BJ (cell line): Measurements from ENCODE around the gene ERN2. TPM values are rescaled to one million over a fixed set of nuclear protein-coding genes. Genes with fewer than 3 reads are reported as not detected.
"Not testable (repeated sequence)": the region's sequence is repeated elsewhere in the genome, so short reads cannot be mapped to it uniquely, and the experiment has no call there.

ENCODE experiments used
- CTCF ChIA-PET: fragments of 350-600 bp; formaldehyde crosslinking; extraction: SDS; loops from one replicate; lab custom pipeline; 2021; ENCODE audit warnings: antibody characterized with exemption, inconsistent platforms; lab: Yijun Ruan, JAX
- POLR2A ChIA-PET: fragments of 300-600 bp; sonication (Branson Sonifier 250); formaldehyde crosslinking; extraction: SDS; loops from one replicate; lab custom pipeline; 2021; ENCODE audit warnings: antibody characterized with exemption; lab: Charles Lee
- DNase-seq: peaks from one replicate; pipeline ENCODE4 v3.0.0-alpha.2; 2011; ENCODE audit warnings: low read depth
- H3K27me3 ChIP-seq: 2 replicates; pipeline ENCODE4 v1.6.0; 2011; ENCODE audit warnings: low read length; ENCODE audit not compliant: control insufficient read depth, insufficient read depth
- H3K36me3 ChIP-seq: 2 replicates; pipeline ENCODE4 v1.5.1; 2011; ENCODE audit warnings: low read length; ENCODE audit not compliant: control insufficient read depth, insufficient read depth
- H3K4me3 ChIP-seq: 2 replicates; pipeline ENCODE4 v1.5.1; 2011; ENCODE audit warnings: low read depth, mild to moderate bottlenecking, control low read depth, low read length
- CTCF ChIP-seq: IDR thresholded peaks from 2 replicates; pipeline ENCODE4 v1.5.1; 2011; ENCODE audit warnings: low read depth, mild to moderate bottlenecking, control low read depth, inconsistent platforms, low read length, moderate library complexity; ENCODE audit not compliant: insufficient read depth
- polyA plus RNA-seq: library from polyadenylated mRNA; depleted of rRNA; stranded (reverse); fragments of >200 nt; gene quantifications from 2 replicates; pipeline ENCODE4 v1.2.3, GENCODE V29; 2011

Gene ERN2
- polyA plus RNA-seq, 1 experiment, result 0.23 TPM

DNA sequence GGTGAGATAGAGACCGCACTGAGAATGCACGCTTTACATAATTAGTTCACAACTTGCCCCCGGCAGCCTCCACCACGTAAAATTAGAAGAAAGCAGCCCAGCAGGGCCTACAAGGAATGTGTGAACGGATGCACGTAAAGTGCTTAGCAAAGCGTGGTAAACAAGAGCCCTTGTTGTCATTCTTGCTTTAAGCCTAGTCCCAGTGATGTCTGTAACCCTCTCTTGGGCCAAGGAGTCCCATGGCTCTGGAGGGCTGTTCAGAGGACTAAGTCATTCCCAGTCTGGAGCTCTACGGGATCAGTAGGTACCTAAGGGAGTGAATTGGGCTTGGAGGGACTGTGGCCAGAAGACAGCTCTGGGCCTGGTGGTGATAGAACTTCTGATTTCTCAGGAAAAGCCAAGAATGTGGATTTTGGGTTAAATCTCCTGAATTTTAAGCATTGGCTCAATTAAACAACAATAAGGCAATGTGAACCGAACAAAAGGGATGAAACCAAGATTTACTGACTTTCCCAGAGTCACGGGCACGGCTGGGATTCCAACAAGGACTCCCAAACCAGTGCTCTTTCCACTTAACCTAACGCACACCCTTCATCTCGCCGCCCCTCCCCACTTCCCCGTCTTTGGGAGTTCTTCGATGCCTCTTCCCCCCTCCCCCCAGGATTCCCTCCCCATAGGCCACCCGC lies 41.0 kb upstream of the ERN2 start:
- peaks cover 10% of the 10 kb centered on the region for H3K27me3 ChIP-seq
- no peak overlapping the region for H3K4me3 ChIP-seq
- DNase-seq, result no peak
- H3K36me3 ChIP-seq, result no peaks in the 10 kb centered on the region
- no peak for TF ChIP-seq CTCF
- CTCF ChIA-PET, result interaction anchor here (1.2 kb wide), 1 partner anchor 751 kb away, joined by 4 read pairs; no protein-coding TSS in a partner anchor
- POLR2A ChIA-PET, result no interaction called here

DNA sequence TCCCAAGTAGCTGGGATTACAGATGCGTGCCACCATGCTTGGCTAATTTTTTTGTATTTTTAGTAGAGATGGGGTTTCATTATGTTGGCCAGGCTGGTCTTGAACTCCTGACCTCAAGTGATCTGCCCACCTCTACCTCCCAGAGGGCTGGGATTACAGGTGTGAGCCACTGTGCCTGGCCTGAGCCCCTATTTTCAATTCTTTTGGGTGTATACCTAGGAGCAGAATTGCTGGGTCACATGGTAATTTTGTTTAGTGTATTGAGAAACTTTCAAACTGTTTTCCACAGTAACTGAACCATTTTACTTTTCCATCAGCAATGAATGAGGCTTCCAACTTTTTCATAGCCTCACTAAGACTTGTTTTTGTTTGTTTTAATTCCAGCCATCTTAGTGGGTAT lies 38.0 kb upstream of the ERN2 start:
- H3K27me3 ChIP-seq, H3K36me3 ChIP-seq, POLR2A ChIA-PET, DNase-seq, CTCF ChIA-PET, H3K4me3 ChIP-seq: not testable (repeated sequence)

DNA sequence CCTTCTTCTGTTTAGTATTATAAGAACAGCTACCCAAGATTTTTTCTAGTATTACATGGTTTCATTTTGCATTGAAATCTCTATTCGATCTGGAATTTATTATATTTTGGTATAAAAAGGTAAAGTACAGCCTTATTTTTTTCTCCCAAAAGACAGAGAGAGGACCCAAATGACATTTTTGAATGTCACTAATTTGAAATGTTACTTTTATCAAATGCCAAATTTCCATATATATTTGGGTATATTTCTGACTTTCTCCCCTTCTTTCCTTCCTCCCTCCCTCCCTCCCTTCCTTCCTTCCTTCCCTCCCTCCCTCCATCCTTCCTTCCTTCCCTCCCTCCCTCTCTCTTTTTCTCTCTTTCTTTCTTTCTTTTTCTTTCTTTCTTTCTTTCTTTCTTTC lies 35.6 kb upstream of the ERN2 start:
- Histone ChIP-seq H3K36me3 (no peaks in the 10 kb centered on the region), H3K27me3 (no peaks in the 10 kb centered on the region), H3K4me3 (no peak overlapping the region)
- POLR2A ChIA-PET, result no interaction called here
- DNase-seq, result no peak
- CTCF ChIA-PET, result no interaction called here
- no peak for TF ChIP-seq CTCF

DNA sequence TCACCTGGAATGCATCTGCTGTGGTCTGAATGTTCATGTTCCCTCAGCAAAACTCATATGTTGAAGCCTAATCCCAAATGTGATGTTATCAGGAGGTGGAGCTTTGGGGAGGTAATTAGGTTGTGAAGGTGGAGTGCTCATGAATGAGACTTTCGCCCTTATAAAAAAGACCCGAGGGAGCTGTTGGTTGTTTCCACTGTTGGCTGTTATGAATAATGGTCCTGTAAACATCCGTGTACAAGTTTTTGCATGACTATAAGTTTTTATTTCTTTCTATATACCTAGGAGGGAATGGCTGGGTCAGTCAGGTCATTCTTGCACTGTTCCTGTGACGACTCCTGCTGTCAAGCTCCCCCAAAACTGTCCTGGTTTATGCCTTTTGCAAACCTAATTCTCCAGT lies 32.2 kb upstream of the ERN2 start:
- Histone ChIP-seq H3K36me3 (no peaks in the 10 kb centered on the region), H3K27me3 (no peaks in the 10 kb centered on the region), H3K4me3 (no peak overlapping the region)
- ChIA-PET CTCF (no interaction called here), POLR2A (no interaction called here)
- DNase-seq, result no peak
- no peak for TF ChIP-seq CTCF

GRCh38 chr16:23742766-23743165 lies 29.7 kb upstream of the ERN2 start:
- H3K36me3 ChIP-seq, result no peaks in the 10 kb centered on the region
- TF ChIP-seq CTCF, result no peak
- no peak for DNase-seq
- no peaks in the 10 kb centered on the region for H3K27me3 ChIP-seq
- no peak overlapping the region for H3K4me3 ChIP-seq
- ChIA-PET CTCF (no interaction called here), POLR2A (no interaction called here)
